Measurements from ENCODE around the gene POLR3C. TPM values are rescaled to one million over a fixed set of nuclear protein-coding genes. Genes with fewer than 3 reads are reported as not detected.

The POLR3C gene
- total RNA-seq, 1 experiment from 2014 or later = 56.2 TPM

DNA sequence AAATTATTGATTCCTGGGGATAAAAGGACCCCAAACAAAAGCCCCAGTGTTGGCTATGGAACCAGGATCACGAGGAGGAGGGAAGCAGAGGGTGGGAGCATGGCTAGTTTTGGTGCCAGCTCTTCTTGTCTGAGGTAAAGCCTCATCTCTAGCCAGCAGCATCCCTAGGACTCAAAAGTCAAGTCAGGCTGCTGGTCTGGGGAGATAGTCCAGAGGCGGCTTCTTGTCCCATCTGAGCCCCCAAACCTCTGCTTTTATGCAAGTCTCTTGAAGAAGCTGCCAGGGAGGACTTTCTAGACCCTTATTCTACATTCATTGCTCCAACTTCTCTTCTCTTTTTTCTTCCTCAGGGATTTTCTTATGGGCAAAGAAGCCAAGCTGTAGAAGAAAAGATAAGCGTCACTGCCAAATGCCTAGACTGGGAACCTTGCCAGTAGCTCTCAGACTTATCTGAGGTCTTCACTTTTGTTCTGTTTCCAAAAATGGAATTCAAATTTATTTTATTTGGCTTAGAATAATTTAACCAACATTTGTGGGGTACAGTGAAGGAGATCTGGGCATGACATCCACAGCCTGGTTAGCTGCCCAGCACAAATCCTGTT is 68.6 kb downstream of the POLR3C start:
- Histone ChIP-seq H3K4me3 (no peak overlapping the region), H3K27ac (peak overlapping the region; percentile 77), H3K9me3 (replicated peaks) (no peaks in the 10 kb centered on the region), H3K36me3 (no peaks in the 10 kb centered on the region), H3K4me1 (replicated peaks) (peaks cover 28% of the 10 kb centered on the region), H3K27me3 (replicated peaks) (no peaks in the 10 kb centered on the region)
- peak in 1 of 2 experiments; percentile 59 for DNase-seq (ENCODE audit: low read depth in 1 of 2, low spot score in 2 of 2)

DNA sequence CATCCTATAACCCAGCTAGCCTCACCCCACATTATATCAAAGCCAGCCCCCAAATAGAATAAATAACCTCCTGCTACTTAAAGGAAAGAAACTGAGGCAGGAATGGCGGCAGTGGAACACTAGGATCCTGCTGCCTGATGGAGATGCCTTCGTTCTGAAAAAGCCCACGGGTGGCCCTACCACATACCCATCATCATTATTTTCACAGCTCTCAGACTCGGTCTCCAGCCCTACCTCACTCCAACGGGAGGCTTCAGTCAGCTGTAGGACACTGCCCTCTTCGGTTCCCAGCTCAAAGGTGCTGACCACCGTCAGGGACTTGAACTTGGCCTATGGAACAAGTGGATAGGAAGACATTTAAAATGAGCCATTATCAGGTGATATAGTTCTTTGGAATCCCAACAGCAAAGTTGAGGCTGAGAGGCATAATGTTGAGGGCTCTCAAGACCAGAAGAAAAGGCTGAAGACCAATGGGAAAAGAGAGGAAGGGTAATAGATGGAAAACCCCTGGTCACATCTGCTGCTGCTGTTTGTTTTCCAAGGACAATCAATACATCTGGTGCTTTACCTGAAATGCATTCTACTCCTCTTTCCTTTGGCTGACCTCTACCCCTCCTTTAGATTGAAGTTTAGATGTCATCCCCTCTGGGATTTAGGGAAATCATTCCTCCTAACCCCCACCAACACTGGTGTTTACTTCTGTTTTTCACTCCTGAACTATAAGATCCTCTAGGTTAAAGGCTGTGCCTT is 69.5 kb downstream of the POLR3C start:
- no peak overlapping the region for H3K4me3 ChIP-seq
- no peak overlapping the region for H3K27ac ChIP-seq
- no peak for DNase-seq (ENCODE audit: low read depth in 1 of 2, low spot score in 2 of 2)
- no peaks in the 10 kb centered on the region for H3K36me3 ChIP-seq
- no peaks in the 10 kb centered on the region for H3K9me3 ChIP-seq (replicated peaks)
- peaks cover 28% of the 10 kb centered on the region for H3K4me1 ChIP-seq (replicated peaks)
- H3K27me3 ChIP-seq (replicated peaks) = no peaks in the 10 kb centered on the region

Other genes starting within 250 kb of the POLR3C start
- gene GPR89A, start 216.2 kb upstream of the POLR3C start, total RNA-seq (2014; rRNA removed; shearing (Covaris generic)) = 38.5 and 46.7 TPM in 2 replicates
- gene PDZK1, start 116.8 kb upstream of the POLR3C start, total RNA-seq (2014; rRNA removed; shearing (Covaris generic)) = 2.1 TPM in 1 of 2 replicates, not detected in the other
- gene CD160, start 104.7 kb upstream of the POLR3C start, total RNA-seq (2014; rRNA removed; shearing (Covaris generic)) = 0.18 TPM in 1 of 2 replicates, not detected in the other
- 17.5 and 23.8 TPM in 2 replicates for gene RNF115, start 105 bp upstream of the POLR3C start, total RNA-seq (2014; rRNA removed; shearing (Covaris generic))
- gene NUDT17, start 21.4 kb downstream of the POLR3C start, total RNA-seq (2014; rRNA removed; shearing (Covaris generic)) = 4.2 and 7.0 TPM in 2 replicates
- gene PIAS3, start 34.9 kb downstream of the POLR3C start, total RNA-seq (2014; rRNA removed; shearing (Covaris generic)) = 7.5 and 15.7 TPM in 2 replicates
- gene ANKRD35, start 61.7 kb downstream of the POLR3C start, total RNA-seq (2014; rRNA removed; shearing (Covaris generic)) = not detected in 2 replicates
- gene ITGA10, start 85.8 kb downstream of the POLR3C start, total RNA-seq (2014; rRNA removed; shearing (Covaris generic)) = 1.6 and 2.6 TPM in 2 replicates
- gene PEX11B, start 94.5 kb downstream of the POLR3C start, total RNA-seq (2014; rRNA removed; shearing (Covaris generic)) = 29.4 and 30.4 TPM in 2 replicates
- 285 and 828 TPM in 2 replicates for gene RBM8A, start 103.3 kb downstream of the POLR3C start, total RNA-seq (2014; rRNA removed; shearing (Covaris generic))
- 24.3 and 34.1 TPM in 2 replicates for gene LIX1L, start 133.8 kb downstream of the POLR3C start, total RNA-seq (2014; rRNA removed; shearing (Covaris generic))
- 0.13 TPM in 1 of 2 replicates, not detected in the other for gene ANKRD34A, start 140.4 kb downstream of the POLR3C start, total RNA-seq (2014; rRNA removed; shearing (Covaris generic))
- gene POLR3GL, start 140.5 kb downstream of the POLR3C start, total RNA-seq (2014; rRNA removed; shearing (Covaris generic)) = 13.9 and 22.8 TPM in 2 replicates
- gene TXNIP, start 172.4 kb downstream of the POLR3C start, total RNA-seq (2014; rRNA removed; shearing (Covaris generic)) = 57.4 and 82.5 TPM in 2 replicates
- gene HJV, start 197.5 kb downstream of the POLR3C start, total RNA-seq (2014; rRNA removed; shearing (Covaris generic)) = not detected in 2 replicates

Measured in SJSA1 (cell line).